Lower lobe of right lung (tissue), 2 donors: ENCODE data around the gene TTLL7. TPM values are rescaled to one million over a fixed set of nuclear protein-coding genes. Genes with fewer than 3 reads are reported as not detected.
A peak's percentile ranks its signal among the peaks of the same experiment; 100 is the strongest.

Experiments
- ATAC-seq, 2 donors: fragments of 200-7000 bp; cut with Tn5 transposase; one replicate each; pipeline ENCODE4 v1.9.1; 2020 to 2022; ENCODE audit warnings: mild to moderate bottlenecking in 2 of 2, moderate library complexity in 2 of 2
- DNase-seq: peaks from one replicate; pipeline ENCODE4 v3.0.0-alpha.2; 2020
- H3K27ac ChIP-seq: fragments of 200-600 bp; one replicate; pipeline ENCODE4 v1.8.0; 2022
- H3K27me3 ChIP-seq: fragments of 200-600 bp; one replicate; pipeline ENCODE4 v1.8.0; 2022; ENCODE audit warnings: low read depth
- H3K36me3 ChIP-seq: fragments of 200-600 bp; one replicate; pipeline ENCODE4 v1.8.0; 2022; ENCODE audit warnings: mild to moderate bottlenecking
- H3K4me1 ChIP-seq: fragments of 200-600 bp; one replicate; pipeline ENCODE4 v1.8.0; 2022
- H3K4me3 ChIP-seq: fragments of 200-600 bp; one replicate; pipeline ENCODE4 v1.8.0; 2022; ENCODE audit warnings: mild to moderate bottlenecking
- H3K9me3 ChIP-seq: fragments of 200-600 bp; one replicate; pipeline ENCODE4 v1.8.0; 2022
- intact Hi-C: fragments of 100-400 bp; cut with DNase I; formaldehyde crosslinking; loops from one replicate; pipeline ENCODE4 v1.11.0; 2022
- total RNA-seq: library from RNA; stranded (reverse); fragmentation: NEBNext Ultra II Directional; extraction: Animal tissue kit (Norgen Biotek cat#: 25700); gene quantifications from one replicate; pipeline ENCODE4 v1.2.1, GENCODE V29; 2021
- TF ChIP-seq, protein P1 (sequence below): fragments of 200-600 bp; IDR thresholded peaks from one replicate; pipeline ENCODE4 v1.8.0; 2022; ENCODE audit warnings: antibody characterized with exemption, mild to moderate bottlenecking
- donor health status: DM: no; HTN: yes; CAD: no; lungs with severe emphysema.

TTLL7 gene
- total RNA-seq, 1 donor from 2014 or later: 20.3 TPM

DNA sequence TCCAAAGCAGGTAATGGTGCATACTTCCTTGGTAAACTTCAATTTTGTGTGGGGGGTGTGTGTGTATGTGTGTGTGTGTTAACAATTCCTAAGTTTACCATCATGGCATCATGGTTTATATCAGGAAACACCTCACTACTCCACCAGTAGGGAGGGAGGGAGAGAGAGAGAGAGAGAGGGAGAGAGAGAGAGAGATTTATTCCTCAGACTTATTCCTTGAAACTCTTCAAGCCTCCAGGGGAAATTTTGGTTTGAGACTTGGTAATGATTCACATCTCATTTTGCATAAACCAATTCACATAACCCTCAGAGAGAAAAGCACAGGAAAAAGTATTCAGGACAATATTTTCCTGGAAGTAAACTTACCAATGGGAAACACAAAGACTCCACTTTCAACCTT lies 115.0 kb downstream of the TTLL7 start:
- TF ChIP-seq, protein P1, sequence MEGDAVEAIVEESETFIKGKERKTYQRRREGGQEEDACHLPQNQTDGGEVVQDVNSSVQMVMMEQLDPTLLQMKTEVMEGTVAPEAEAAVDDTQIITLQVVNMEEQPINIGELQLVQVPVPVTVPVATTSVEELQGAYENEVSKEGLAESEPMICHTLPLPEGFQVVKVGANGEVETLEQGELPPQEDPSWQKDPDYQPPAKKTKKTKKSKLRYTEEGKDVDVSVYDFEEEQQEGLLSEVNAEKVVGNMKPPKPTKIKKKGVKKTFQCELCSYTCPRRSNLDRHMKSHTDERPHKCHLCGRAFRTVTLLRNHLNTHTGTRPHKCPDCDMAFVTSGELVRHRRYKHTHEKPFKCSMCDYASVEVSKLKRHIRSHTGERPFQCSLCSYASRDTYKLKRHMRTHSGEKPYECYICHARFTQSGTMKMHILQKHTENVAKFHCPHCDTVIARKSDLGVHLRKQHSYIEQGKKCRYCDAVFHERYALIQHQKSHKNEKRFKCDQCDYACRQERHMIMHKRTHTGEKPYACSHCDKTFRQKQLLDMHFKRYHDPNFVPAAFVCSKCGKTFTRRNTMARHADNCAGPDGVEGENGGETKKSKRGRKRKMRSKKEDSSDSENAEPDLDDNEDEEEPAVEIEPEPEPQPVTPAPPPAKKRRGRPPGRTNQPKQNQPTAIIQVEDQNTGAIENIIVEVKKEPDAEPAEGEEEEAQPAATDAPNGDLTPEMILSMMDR: no peak
- Histone ChIP-seq H3K27me3 (no peaks in the 10 kb centered on the region), H3K36me3 (no peaks in the 10 kb centered on the region), H3K4me1 (no peaks in the 10 kb centered on the region), H3K9me3 (no peaks in the 10 kb centered on the region), H3K4me3 (no peak overlapping the region), H3K27ac (no peak overlapping the region)
- DNase-seq: no peak
- ATAC-seq: no peak
- intact Hi-C loops: no loop called here

- peak; percentile 46 for DNase-seq
- no peak overlapping the region for H3K27ac ChIP-seq
- ATAC-seq: peak; percentile 67 to 70
- H3K4me1 ChIP-seq: no peaks in the 10 kb centered on the region
- no peaks in the 10 kb centered on the region for H3K9me3 ChIP-seq
- TF ChIP-seq, protein P1: no peak
- H3K27me3 ChIP-seq: no peaks in the 10 kb centered on the region
- no peak overlapping the region for H3K4me3 ChIP-seq
- no peaks in the 10 kb centered on the region for H3K36me3 ChIP-seq
- intact Hi-C loops: no loop called here
These were observed 116.0 kb downstream of the TTLL7 start for GRCh38 chr1:83882906-83883305.

DNA sequence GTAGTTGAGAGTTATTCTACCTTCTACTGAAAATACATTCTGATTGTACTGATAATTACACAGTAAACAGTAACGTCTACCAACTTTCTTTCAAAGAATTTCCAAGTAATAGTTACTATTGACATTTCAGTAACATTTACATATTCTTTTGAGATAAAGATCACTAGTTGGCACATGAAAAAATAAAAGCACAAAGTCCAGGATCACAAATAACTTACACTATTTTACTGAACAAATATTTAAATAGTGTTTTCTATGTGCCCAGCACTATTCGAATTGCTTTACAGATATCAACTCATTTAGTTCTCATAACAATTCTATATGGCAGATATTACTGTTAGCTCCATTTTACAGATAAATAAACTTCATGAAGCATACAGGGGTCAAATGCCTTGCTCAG lies 126.4 kb downstream of the TTLL7 start:
- H3K9me3 ChIP-seq: no peaks in the 10 kb centered on the region
- no peaks in the 10 kb centered on the region for H3K36me3 ChIP-seq
- ATAC-seq (no peak), DNase-seq (no peak)
- TF ChIP-seq, protein P1: no peak
- no peak overlapping the region for H3K4me3 ChIP-seq
- H3K27ac ChIP-seq: no peak overlapping the region
- intact Hi-C loops: no loop called here
- H3K4me1 ChIP-seq: no peaks in the 10 kb centered on the region
- H3K27me3 ChIP-seq: no peaks in the 10 kb centered on the region

- H3K27me3 ChIP-seq: no peaks in the 10 kb centered on the region
- no peak overlapping the region for H3K27ac ChIP-seq
- intact Hi-C loops: no loop called here
- H3K4me1 ChIP-seq: no peaks in the 10 kb centered on the region
- H3K36me3 ChIP-seq: no peaks in the 10 kb centered on the region
- TF ChIP-seq, protein P1: no peak
- DNase-seq (no peak), ATAC-seq (no peak)
- H3K4me3 ChIP-seq: no peak overlapping the region
- H3K9me3 ChIP-seq: no peaks in the 10 kb centered on the region
These were observed 133.9 kb downstream of the TTLL7 start for GRCh38 chr1:83864991-83865390.

DNA sequence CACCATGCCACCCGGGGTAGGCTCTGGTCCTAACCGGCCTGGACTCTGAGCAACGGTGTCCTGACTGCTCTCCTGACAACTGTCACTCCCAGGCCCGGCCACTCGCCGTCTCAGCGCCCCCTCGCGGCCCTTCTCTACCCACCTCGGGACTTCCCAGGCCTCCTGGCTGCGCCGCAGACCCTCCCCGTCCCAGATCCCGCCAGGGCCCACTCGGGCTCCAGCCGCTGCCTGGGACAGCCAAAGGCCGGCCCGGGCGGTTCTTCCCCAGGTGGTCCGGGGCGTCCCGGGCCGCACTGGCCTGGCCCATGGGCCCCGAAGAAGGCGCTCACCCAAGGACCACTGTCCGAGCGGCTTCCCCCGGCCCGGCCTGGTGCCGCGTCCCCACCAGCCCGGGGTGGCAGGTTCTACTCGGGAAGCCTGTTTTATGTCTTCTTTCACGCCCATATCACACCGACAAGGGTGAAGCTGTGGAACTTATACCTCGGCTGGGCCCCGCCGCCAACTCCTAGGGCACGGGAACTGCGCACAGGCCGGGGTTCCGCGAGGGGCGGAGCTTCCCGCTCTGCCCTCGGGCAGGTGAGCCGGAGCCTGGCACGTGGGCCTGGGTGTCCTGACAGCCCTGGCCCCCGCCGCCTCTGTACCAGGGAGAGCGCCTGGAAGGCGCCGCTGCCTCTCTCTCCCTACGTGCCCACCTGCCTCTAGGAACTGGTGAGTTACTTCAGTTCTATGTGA lies 138.3 kb downstream of the TTLL7 start:
- Histone ChIP-seq H3K36me3 (no peaks in the 10 kb centered on the region), H3K9me3 (no peaks in the 10 kb centered on the region), H3K27me3 (no peaks in the 10 kb centered on the region), H3K4me1 (no peaks in the 10 kb centered on the region), H3K27ac (peak overlapping the region; percentile 71), H3K4me3 (peak overlapping the region; percentile 64)
- ATAC-seq (peak; percentile 98 to 99), DNase-seq (peak; percentile 89)
- TF ChIP-seq, protein P1: peak; percentile 80
- intact Hi-C loops: no loop called here
